K562 (cell line): ENCODE measurements around the gene LENEP. TPM values are rescaled to one million over a fixed set of nuclear protein-coding genes. Genes with fewer than 3 reads are reported as not detected.

Experiments
- HCFC1 ChIP-seq: IDR thresholded peaks from 2 replicates; pipeline ENCODE4 v1.6.1; 2012; ENCODE audit warnings: low read depth, low read length, improper control_type of control experiment
- NFIC ChIP-seq: fragments of 450-650 bp; IDR thresholded peaks from 2 replicates; pipeline ENCODE4 v1.6.1; 2017; ENCODE audit warnings: mild to moderate bottlenecking, inconsistent platforms
- NR2F6 ChIP-seq: fragments of 450-650 bp; formaldehyde crosslinking; IDR thresholded peaks from 2 replicates; pipeline ENCODE4 v1.4.0; 2020; ENCODE audit warnings: mild to moderate bottlenecking
- SNRNP70 ChIP-seq: fragments of 200-400 bp; formaldehyde crosslinking; optimal IDR thresholded peaks from 2 replicates; pipeline ENCODE3; 2017; ENCODE audit warnings: low read depth, low read length
- STAT5B ChIP-seq: fragments of 250-450 bp; sonication (Bioruptor Pico); IDR thresholded peaks from 2 replicates; pipeline ENCODE4 v1.8.0; 2021; ENCODE audit warnings: mild to moderate bottlenecking, inconsistent platforms
- ZNF12 ChIP-seq: sonication (generic); formaldehyde crosslinking; IDR thresholded peaks from 2 replicates; pipeline ENCODE4 v1.4.0; 2020; ENCODE audit warnings: mild to moderate bottlenecking, missing genetic modification reagents
- ZNF134 ChIP-seq: fragments of 250-450 bp; sonication (Bioruptor Pico); conservative IDR thresholded peaks from 2 replicates; pipeline ENCODE4 v1.4.0; 2020
- ZNF318 ChIP-seq, 2 experiments: fragments of 450-650 bp; IDR thresholded peaks; 2 replicates each; pipeline ENCODE4 v1.6.1; 2016; ENCODE audit warnings: mild to moderate bottlenecking in 2 of 2, borderline replicate concordance in 1 of 2, low read depth in 1 of 2, moderate library complexity in 1 of 2
- ZNF436 ChIP-seq: fragments of 250-450, 450-650 bp; sonication (Bioruptor Pico); formaldehyde crosslinking; IDR thresholded peaks from 2 replicates; pipeline ENCODE4 v1.7.0; 2020; ENCODE audit warnings: mild to moderate bottlenecking
- polyA plus RNA-seq, 8 experiments: library from polyadenylated mRNA; depleted of rRNA in 4 of 8; stranded (reverse) in 5 of 8; unstranded in 3 of 8; fragments of >200 nt; fragmentation: Nextera tagmentation in 2 of 8; fragmentation: Illumina TruSeq in 1 of 8; extraction: Ambion mirVana in 2 of 8; extraction: Trizol in 1 of 8; gene quantifications; 2 replicates each; pipeline versions ENCODE4 v1.2.1 to v1.2.3, GENCODE V29; 2011 to 2014; ENCODE audit warnings: inconsistent platforms in 1 of 8, missing spikeins in 1 of 8
- total RNA-seq, 7 experiments: library from RNA; depleted of rRNA in 6 of 7; stranded (reverse); fragments of >200 nt in 6 of 7; fragmentation: Illumina TruSeq in 2 of 7; extraction: Trizol in 2 of 7; gene quantifications; 2 replicates each; pipeline versions ENCODE4 v1.2.1 to v1.2.3, GENCODE V29; 2011 to 2021; ENCODE audit warnings: low replicate concordance in 1 of 7
- TF ChIP-seq, protein P1 (sequence below): sonication (generic); formaldehyde crosslinking; IDR thresholded peaks from 2 replicates; pipeline ENCODE4 v1.8.0; 2023; ENCODE audit warnings: mild to moderate bottlenecking, missing genetic modification reagents

LENEP gene
- total and polyA plus RNA-seq, 9 of the 15 experiments (the other 6 are each of a cell fraction or from before 2014, with no cell fraction given), result 0.23 to 0.87 (median 0.67) TPM; not detected in 5

DNA sequence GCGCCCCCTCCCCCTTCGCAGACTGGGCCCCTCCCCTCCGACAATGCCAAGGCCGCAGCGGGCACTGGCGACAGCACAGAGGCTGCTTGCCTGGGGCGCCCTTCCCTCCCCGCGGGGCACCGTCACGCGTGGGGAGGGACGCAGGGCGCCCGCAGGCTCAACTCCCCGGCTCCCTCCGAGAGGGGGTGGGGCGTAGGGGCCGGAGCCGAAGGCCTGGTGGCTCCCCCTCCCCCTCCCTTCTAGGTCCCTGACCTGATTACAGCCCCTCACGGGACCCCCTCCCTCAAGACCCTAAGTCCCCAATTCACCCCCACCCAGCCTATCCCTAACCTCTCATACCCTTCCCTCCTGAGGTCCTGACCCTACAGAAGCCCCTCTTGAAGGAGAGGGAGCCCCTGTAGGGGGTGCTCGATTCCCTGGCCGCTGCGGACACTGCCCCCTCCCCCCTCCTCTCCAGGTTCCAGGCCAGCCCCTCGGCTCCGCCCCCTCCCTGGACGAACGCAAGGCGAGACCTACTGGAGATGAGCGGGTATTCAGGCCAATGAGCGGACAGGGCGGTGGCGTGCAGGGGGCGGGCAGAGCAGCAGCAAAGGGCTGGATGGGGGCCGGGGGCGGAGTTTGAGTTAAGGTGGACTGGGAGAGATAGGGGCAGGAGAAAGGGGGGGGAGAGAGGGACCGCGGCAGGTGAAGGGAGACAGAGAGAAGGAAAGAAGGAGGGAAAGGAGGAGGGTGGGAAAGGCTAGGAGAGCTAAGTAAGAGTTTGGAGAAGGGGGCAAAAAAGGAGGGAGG is 8.5 kb downstream of the LENEP start (continued):
- TF ChIP-seq ZNF318 (IDR thresholded peaks at IDR 0.05; ENCODE audit: borderline replicate concordance in 1 of 2, low read depth in 1 of 2) (no peak), SNRNP70 (no peak), NR2F6 (CRISPR knock-in tag) (no peak), ZNF436 (CRISPR knock-in tag) (no peak), ZNF12 (CRISPR knock-in tag) (no peak), ZNF134 (no peak), HCFC1 (peak; percentile 29; the same call in 1 of the 2 replicates), NFIC (0 out of 2 replicates have a peak, but pooled peaks have one; percentile 39), STAT5B (CRISPR knock-in tag) (no peak)
- TF ChIP-seq, protein P1, sequence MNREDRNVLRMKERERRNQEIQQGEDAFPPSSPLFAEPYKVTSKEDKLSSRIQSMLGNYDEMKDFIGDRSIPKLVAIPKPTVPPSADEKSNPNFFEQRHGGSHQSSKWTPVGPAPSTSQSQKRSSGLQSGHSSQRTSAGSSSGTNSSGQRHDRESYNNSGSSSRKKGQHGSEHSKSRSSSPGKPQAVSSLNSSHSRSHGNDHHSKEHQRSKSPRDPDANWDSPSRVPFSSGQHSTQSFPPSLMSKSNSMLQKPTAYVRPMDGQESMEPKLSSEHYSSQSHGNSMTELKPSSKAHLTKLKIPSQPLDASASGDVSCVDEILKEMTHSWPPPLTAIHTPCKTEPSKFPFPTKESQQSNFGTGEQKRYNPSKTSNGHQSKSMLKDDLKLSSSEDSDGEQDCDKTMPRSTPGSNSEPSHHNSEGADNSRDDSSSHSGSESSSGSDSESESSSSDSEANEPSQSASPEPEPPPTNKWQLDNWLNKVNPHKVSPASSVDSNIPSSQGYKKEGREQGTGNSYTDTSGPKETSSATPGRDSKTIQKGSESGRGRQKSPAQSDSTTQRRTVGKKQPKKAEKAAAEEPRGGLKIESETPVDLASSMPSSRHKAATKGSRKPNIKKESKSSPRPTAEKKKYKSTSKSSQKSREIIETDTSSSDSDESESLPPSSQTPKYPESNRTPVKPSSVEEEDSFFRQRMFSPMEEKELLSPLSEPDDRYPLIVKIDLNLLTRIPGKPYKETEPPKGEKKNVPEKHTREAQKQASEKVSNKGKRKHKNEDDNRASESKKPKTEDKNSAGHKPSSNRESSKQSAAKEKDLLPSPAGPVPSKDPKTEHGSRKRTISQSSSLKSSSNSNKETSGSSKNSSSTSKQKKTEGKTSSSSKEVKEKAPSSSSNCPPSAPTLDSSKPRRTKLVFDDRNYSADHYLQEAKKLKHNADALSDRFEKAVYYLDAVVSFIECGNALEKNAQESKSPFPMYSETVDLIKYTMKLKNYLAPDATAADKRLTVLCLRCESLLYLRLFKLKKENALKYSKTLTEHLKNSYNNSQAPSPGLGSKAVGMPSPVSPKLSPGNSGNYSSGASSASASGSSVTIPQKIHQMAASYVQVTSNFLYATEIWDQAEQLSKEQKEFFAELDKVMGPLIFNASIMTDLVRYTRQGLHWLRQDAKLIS (CRISPR knock-in tag), result 0 out of 2 replicates have a peak, but pooled peaks have one; percentile 66
